ENCODE results near the gene OR9Q1. TPM values are rescaled to one million over a fixed set of nuclear protein-coding genes. Genes with fewer than 3 reads are reported as not detected.

Gene OR9Q1
- total and polyA plus RNA-seq, 2 of the 13 experiments (the other 11 are each of a cell fraction or from before 2014, with no cell fraction given), result not detected

GRCh38 chr11:58034471-58034870 is 10.8 kb downstream of the OR9Q1 start:
- 74% methylated on average over 2 of the region's 2 CpGs for WGBS (ENCODE audit: low lambda C conversion rate)
- ATAC-seq (no peak), FAIRE-seq (no peak), DNase-seq (ENCODE audit: low spot score) (no peak)
- no peaks in the 10 kb centered on the region for H3K79me2 ChIP-seq (ENCODE audit: insufficient read depth, low read length)
- H3K4me1 ChIP-seq (ENCODE audit: insufficient read depth, low read length), result peaks cover 13% of the 10 kb centered on the region
- CTCF ChIA-PET (ENCODE audit: low intra/inter-chr PET ratio, low total read pairs), result no interaction called here
- POLR2A ChIA-PET, result no interaction called here
- no peaks in the 10 kb centered on the region for H3K36me3 ChIP-seq (replicated peaks in 1 of 2; ENCODE audit: control insufficient read depth in 1 of 2, insufficient read depth in 2 of 2, low read length in 2 of 2)
- in situ Hi-C loops (cut with HindIII; ENCODE audit: extremely low pct_ligation_motif_present, low pct_unique_long_range_greater_than_20kb), result no loop called here
- no peak overlapping the region for H3K4me3 ChIP-seq (replicated peaks in 1 of 3; ENCODE audit: insufficient read depth in 1 of 3, low read depth in 2 of 3, low read length in 3 of 3)
- TF ChIP-seq MTA3 (CRISPR knock-in tag; IDR thresholded peaks at IDR 0.05), result no peak
- no peak for TF ChIP-seq ZNF18 (CRISPR knock-in tag; IDR thresholded peaks at IDR 0.05; ENCODE audit: insufficient replicate concordance)
- no peak for TF ChIP-seq SYNCRIP (IDR thresholded peaks at IDR 0.05; ENCODE audit: insufficient read depth, low read depth, low read length)
- no peak for TF ChIP-seq SMAD9 (CRISPR knock-in tag; IDR thresholded peaks at IDR 0.05)
- TF ChIP-seq RNF2 (conservative IDR thresholded peaks at IDR 0.05; ENCODE audit: low read depth), result no peak
- TF ChIP-seq SALL1 (CRISPR knock-in tag; IDR thresholded peaks at IDR 0.05), result no peak
- TF ChIP-seq ZNF879 (CRISPR knock-in tag; IDR thresholded peaks at IDR 0.05), result no peak
- no peak for TF ChIP-seq SP1 (IDR thresholded peaks at IDR 0.05)
- no peak for TF ChIP-seq SP1 (CRISPR knock-in tag; IDR thresholded peaks at IDR 0.05)
- no peak for TF ChIP-seq THRA (CRISPR knock-in tag; IDR thresholded peaks at IDR 0.05; ENCODE audit: borderline replicate concordance)
- no peak for TF ChIP-seq GTF3A (CRISPR knock-in tag; conservative IDR thresholded peaks at IDR 0.05)
- TF ChIP-seq ESRRA (CRISPR knock-in tag; IDR thresholded peaks at IDR 0.05; ENCODE audit: low read depth), result no peak
- intact Hi-C loops (cut with micrococcal nuclease; ENCODE audit: unreplicated experiment), result loop anchor here (10.0 kb wide), 1 partner anchor 120 kb away; no protein-coding TSS in a partner anchor
- H3K27me3 ChIP-seq (ENCODE audit: control insufficient read depth in 1 of 2, insufficient read depth in 2 of 2, low read length in 2 of 2), result peaks cover 0 to 2% of the 10 kb centered on the region in 2 experiments; a peak in 2 of 5 replicates
- H2AFZ ChIP-seq (ENCODE audit: low read length), result no peak overlapping the region
- H3K9me3 ChIP-seq (ENCODE audit: low read length), result peaks cover 10% of the 10 kb centered on the region
- no TSS peak for BruUV-seq (replicated peaks)
- H3K27ac ChIP-seq (ENCODE audit: extremely low read length, insufficient read depth, low read length), result no peak overlapping the region
- H3K9ac ChIP-seq (ENCODE audit: insufficient read depth, low read depth, low read length), result no peak overlapping the region
- no peaks in the 10 kb centered on the region for H4K20me1 ChIP-seq (ENCODE audit: insufficient read depth, low read length)
- no peak overlapping the region for H3K4me2 ChIP-seq (ENCODE audit: low read depth, low read length)
